ENCODE measurements around the gene NKAP. TPM values are rescaled to one million over a fixed set of nuclear protein-coding genes. Genes with fewer than 3 reads are reported as not detected.
"Not testable (repeated sequence)": the region's sequence is repeated elsewhere in the genome, so short reads cannot be mapped to it uniquely, and the experiment has no call there.

The NKAP gene
- total RNA-seq, 2 experiments from 2014 or later: 10.8 to 11.7 TPM

DNA sequence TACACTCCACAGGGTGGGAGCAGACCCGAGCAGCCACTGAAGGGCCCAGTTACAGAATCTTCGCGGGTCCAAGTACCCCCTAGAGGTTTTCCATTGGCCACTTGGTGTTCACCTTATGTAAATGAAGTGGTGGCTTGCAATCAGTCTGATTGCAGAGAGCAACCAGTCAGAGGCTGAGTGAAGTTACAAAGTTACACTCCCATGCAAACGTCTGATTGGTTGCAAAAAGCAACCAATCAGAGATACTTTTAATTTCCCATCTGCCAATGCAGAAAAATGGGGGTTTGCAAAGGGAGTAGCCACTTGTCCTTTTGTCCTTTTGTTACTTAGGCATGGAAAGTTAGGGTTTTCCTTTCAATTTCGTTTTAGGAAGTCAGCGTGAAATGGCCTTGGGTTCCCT is 27.0 kb upstream of the NKAP start:
- no peak for DNase-seq

DNA sequence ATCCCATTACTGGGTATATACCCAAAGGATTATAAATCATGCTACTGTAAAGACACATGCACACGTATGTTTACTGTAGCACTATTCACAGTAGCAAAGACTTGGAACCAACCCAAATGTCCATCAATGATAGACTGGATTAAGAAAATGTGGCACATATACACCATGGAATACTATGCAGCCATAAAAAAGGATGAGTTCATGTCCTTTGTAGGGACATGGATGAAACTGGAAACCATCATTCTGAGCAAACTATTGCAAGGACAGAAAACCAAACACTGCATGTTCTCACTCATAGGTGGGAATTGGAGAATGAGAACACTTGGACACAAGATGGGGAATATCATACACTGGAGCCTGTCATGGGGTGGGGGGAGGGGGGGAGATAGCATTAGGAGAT is 23.3 kb upstream of the NKAP start:
- H3K36me3 Mint-ChIP-seq; H3K4me3 Mint-ChIP-seq; POLR2A ChIA-PET; DNase-seq; H3K27ac Mint-ChIP-seq; intact Hi-C loops (cut with micrococcal nuclease); H3K4me1 Mint-ChIP-seq (ENCODE audit: low read depth); H3K27me3 Mint-ChIP-seq; CTCF ChIA-PET; H3K9me3 Mint-ChIP-seq: not testable (repeated sequence)

More for the DNA sequence above, 27.0 kb upstream of the NKAP start:
- Mint-ChIP-seq H3K36me3 (no peaks in the 10 kb centered on the region), H3K4me1 (ENCODE audit: low read depth) (no peaks in the 10 kb centered on the region), H3K27me3 (no peaks in the 10 kb centered on the region), H3K9me3 (no peaks in the 10 kb centered on the region), H3K27ac (no peak overlapping the region), H3K4me3 (no peak overlapping the region)
- CTCF ChIA-PET: no interaction called here
- POLR2A ChIA-PET: no interaction called here
- intact Hi-C loops (cut with micrococcal nuclease): no loop called here

DNA sequence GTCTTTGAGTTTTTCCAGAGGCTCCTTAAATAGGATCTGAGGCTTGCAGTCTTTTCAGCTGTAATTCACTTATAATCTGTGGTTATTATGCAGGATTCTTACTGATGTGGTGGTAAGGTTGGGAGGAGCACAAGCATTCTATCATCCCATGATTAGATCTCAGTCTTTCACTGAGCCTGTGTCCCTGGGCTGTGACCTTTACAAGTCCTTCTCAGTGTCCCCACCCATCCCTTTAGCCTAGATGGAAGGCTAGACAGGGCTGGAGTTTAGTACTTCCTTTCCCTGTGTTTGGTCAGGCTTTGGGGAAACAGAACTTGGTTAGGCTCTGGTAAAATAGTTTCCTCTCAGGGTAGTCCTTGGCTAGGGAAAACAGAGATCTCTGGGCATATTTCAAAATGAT is 17.1 kb upstream of the NKAP start:
- H3K27me3 Mint-ChIP-seq: peaks cover 18% of the 10 kb centered on the region
- ChIA-PET CTCF (no interaction called here), POLR2A (no interaction called here)
- no peak overlapping the region for H3K4me3 Mint-ChIP-seq
- H3K36me3 Mint-ChIP-seq: no peaks in the 10 kb centered on the region
- H3K27ac Mint-ChIP-seq: no peak overlapping the region
- H3K4me1 Mint-ChIP-seq (ENCODE audit: low read depth): peaks cover 7% of the 10 kb centered on the region
- no peaks in the 10 kb centered on the region for H3K9me3 Mint-ChIP-seq
- intact Hi-C loops (cut with micrococcal nuclease): no loop called here
- DNase-seq: no peak

DNA sequence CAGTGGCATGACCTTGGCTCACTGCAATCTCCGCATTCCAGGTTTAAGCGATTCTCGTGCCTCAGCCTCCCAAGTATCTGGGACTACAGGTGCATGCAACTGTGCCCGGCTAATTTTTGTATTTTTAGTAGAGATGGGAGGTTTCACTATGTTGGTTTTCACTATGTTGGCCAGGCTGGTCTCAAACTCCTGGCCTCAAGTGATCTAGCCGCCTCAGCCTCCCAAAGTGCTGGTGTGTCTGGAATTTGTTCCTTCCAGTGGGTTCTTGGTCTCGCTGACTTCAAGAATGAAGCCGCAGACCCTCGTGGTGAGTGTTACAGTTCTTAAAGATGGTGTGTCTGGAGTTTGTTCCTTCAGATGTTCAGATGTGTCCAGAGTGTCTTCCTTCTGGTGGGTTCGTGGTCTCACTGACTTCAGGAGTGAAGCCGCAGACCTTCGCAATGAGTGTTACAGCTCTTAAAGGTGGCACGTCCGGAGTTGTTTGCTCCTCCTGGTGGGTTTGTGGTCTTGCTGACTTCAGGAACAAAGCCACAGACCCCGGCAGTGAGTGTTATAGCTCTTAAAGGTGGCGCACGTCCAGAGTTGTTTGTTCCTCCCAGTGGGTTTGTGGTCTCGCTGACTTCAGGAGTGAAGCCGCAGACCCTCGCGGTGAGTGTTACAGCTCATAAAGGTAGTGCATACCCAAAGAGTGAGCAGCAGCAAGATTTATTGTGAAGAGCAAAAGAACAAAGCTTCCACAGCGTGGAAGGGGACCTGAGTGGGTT is 12.4 kb upstream of the NKAP start:
- H3K27me3 Mint-ChIP-seq: peaks cover 21% of the 10 kb centered on the region
- H3K4me3 Mint-ChIP-seq; intact Hi-C loops (cut with micrococcal nuclease); CTCF ChIA-PET; H3K36me3 Mint-ChIP-seq; H3K9me3 Mint-ChIP-seq; H3K27ac Mint-ChIP-seq; H3K4me1 Mint-ChIP-seq (ENCODE audit: low read depth): not testable (repeated sequence)
- POLR2A ChIA-PET: interaction anchor here (0.8 kb wide), 1 partner anchor 480 kb away, joined by 3 read pairs; no protein-coding TSS in a partner anchor
- peak; percentile 64 for DNase-seq

DNA sequence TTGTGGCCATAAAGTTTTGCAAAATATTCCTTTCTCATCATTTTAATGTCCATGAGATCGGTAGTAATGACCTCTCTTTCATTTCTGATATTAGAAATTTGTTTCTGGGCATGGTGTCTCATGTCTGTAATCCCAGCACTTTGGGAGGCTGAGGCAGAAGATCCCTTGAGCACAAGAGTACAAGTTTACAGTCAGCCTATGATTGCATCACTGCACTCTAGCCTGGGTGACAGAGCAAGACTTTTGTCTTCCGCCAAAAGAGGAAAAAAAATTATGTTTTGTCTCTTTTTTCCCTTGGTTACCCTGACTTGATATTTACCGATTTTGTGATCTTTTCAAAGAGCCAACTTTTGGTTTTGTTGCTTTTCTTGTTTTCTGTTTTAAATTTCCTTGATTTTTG is 10.8 kb upstream of the NKAP start:
- Mint-ChIP-seq H3K27ac (no peak overlapping the region), H3K36me3 (no peaks in the 10 kb centered on the region), H3K4me3 (no peak overlapping the region), H3K27me3 (peaks cover 14% of the 10 kb centered on the region), H3K9me3 (no peaks in the 10 kb centered on the region), H3K4me1 (ENCODE audit: low read depth) (peaks cover 7% of the 10 kb centered on the region)
- CTCF ChIA-PET: no interaction called here
- no peak for DNase-seq
- intact Hi-C loops (cut with micrococcal nuclease): no loop called here
- POLR2A ChIA-PET: no interaction called here

DNA sequence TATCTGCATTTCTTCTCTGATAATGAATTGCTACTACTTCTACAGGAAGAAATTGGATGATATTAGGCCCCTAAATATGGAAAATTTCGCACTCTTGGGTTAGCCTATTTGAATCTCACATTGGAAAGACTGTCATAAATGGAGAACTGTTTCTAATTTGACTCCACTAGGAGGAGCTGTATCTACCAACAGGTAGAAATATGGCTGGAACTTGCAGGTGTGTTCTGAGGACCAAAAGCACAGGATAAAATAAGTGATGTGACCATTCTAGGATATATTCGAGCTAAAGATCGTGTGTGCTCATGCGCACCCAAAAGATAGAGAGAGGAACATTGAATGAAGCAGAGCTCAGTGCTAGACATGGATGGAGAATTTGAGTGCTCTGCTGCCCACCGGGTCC is 4.8 kb upstream of the NKAP start:
- H3K9me3 Mint-ChIP-seq: no peaks in the 10 kb centered on the region
- no peaks in the 10 kb centered on the region for H3K36me3 Mint-ChIP-seq
- CTCF ChIA-PET: interaction anchor here (1.1 kb wide), 2 partner anchors 32 to 61 kb away, joined by 3 to 6 read pairs; no protein-coding TSS in a partner anchor
- POLR2A ChIA-PET: no interaction called here
- no peak overlapping the region for H3K27ac Mint-ChIP-seq
- no peak for DNase-seq
- intact Hi-C loops (cut with micrococcal nuclease): no loop called here
- H3K27me3 Mint-ChIP-seq: peaks cover 1% of the 10 kb centered on the region
- H3K4me1 Mint-ChIP-seq (ENCODE audit: low read depth): peaks cover 5% of the 10 kb centered on the region
- no peak overlapping the region for H3K4me3 Mint-ChIP-seq

DNA sequence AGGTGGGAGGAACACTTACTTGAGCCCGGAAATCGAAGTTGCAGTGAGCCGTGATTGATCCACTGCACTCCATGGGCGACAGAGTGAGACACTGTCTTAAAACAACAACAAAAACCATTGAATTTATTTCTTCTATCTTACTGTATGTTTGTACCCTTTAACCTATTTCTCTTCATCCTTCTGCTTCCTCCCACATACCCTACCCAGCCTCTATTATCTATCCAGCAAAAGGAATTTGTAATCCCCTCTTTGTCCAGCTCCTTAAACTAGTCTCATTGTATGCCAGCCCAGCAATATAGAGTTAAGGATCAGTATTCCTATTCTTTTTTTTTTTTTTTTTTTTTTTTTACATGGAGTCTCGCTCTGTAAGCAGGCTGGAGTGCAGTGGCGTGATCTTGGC is 1.9 kb upstream of the NKAP start:
- Mint-ChIP-seq H3K36me3 (peaks cover 6% of the 10 kb centered on the region), H3K4me1 (ENCODE audit: low read depth) (peaks cover 15% of the 10 kb centered on the region), H3K27ac (no peak overlapping the region), H3K27me3 (peaks cover 1% of the 10 kb centered on the region), H3K9me3 (no peaks in the 10 kb centered on the region), H3K4me3 (no peak overlapping the region)
- ChIA-PET CTCF (no interaction called here), POLR2A (no interaction called here)
- intact Hi-C loops (cut with micrococcal nuclease): no loop called here
- no peak for DNase-seq

DNA sequence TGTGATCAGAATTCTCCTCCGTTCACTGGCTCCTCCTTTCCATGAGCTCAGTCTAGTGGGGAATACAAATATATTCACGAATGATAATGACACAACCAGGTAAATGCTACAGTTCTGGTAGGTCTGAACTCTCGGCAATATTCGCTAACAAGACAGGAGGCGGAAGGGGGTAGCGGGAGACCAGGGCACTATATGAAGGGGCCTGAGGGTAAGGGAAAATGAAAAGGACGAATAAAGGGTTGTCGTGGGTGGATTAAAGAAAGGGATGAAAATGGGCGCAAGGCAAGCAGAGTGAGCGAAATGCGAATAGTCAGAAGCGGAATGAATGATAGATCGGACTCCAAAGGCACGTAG is 743 bp downstream of the NKAP start:
- intact Hi-C loops (cut with micrococcal nuclease): loop anchor here (1.0 to 2.0 kb wide), 4 partner anchors 72 to 474 kb away; partner anchors contain the start of genes NDUFA1, RNF113A and SLC25A5
- peak overlapping the region; percentile 93 for H3K27ac Mint-ChIP-seq
- H3K9me3 Mint-ChIP-seq: no peaks in the 10 kb centered on the region
- ChIA-PET CTCF (interaction anchor here (1.4 kb wide), 1 partner anchor 151 kb away, joined by 3 read pairs; the partner anchor contains the start of gene RPL39), POLR2A (interaction anchor here (1.3 kb wide), 1 partner anchor 151 kb away, joined by 6 read pairs; the partner anchor contains the start of gene RPL39)
- DNase-seq: no peak
- no peaks in the 10 kb centered on the region for H3K27me3 Mint-ChIP-seq
- H3K4me3 Mint-ChIP-seq: peak overlapping the region; percentile 89
- H3K4me1 Mint-ChIP-seq (ENCODE audit: low read depth): peaks cover 15% of the 10 kb centered on the region
- H3K36me3 Mint-ChIP-seq: peaks cover 8% of the 10 kb centered on the region

DNA sequence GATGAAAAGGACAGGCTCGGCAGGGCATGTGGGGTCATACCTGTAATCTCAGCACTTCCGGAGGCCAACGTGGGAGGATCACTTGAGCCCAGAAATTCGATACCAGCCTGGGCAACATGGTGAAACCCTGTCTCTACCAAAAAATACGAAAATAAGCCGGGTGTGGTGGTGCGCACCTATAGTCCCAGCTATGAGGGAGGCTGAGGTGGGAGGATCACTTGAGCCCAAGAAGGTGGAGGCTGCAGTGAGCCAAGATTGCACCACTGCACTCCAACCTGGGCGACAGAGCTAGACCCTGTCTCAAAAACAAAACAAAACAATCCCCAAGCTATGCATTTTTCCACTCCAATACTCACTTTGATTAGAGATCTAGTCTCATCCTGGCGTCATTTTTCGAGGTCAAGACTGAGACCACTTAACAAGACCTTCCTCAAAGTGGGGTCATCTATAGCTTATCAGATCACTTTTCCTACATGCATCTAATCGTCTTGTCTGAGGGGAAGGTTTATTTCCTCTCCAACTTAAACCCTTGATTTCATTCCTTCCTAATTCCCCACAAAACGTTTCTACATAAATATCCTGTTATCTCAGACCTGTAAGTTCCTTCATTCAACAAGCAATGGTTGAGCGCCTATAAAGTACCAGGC is 1.3 kb downstream of the NKAP start:
- ChIA-PET POLR2A (interaction anchor here (1.3 kb wide), 1 partner anchor 151 kb away, joined by 6 read pairs; the partner anchor contains the start of gene RPL39), CTCF (interaction anchor here (1.4 kb wide), 1 partner anchor 151 kb away, joined by 3 read pairs; the partner anchor contains the start of gene RPL39)
- Mint-ChIP-seq H3K9me3 (no peaks in the 10 kb centered on the region), H3K36me3 (peaks cover 8% of the 10 kb centered on the region), H3K27ac (peak overlapping the region; percentile 93), H3K27me3 (no peaks in the 10 kb centered on the region), H3K4me1 (ENCODE audit: low read depth) (peaks cover 15% of the 10 kb centered on the region), H3K4me3 (peak overlapping the region; percentile 89)
- intact Hi-C loops (cut with micrococcal nuclease): loop anchor here (2.0 kb wide), 2 partner anchors 149 to 473 kb away; partner anchors contain the start of gene SLC25A5
- DNase-seq: no peak

DNA sequence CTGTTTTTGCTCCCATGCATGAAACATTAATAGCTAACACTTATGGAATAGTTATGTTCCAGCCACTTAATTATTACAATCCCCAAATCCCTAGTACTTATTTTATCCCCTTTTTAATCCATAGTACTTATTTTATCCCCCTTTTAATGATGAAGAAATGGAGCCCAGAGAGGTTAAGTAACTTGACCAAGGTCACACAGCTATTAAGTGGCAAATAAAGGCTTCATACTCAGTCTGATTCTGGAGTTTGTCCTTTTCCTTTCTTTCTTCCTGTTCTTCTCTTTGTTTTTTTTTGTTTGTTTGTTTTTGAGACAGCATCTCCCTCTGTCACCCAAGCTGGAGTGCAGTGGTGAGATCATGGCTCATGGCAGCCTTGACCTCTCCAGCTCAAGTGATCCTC is 2.2 kb downstream of the NKAP start:
- intact Hi-C loops (cut with micrococcal nuclease): no loop called here
- ChIA-PET CTCF (no interaction called here), POLR2A (no interaction called here)
- DNase-seq: no peak
- peaks cover 15% of the 10 kb centered on the region for H3K4me1 Mint-ChIP-seq (ENCODE audit: low read depth)
- H3K36me3 Mint-ChIP-seq: peaks cover 8% of the 10 kb centered on the region
- H3K27me3 Mint-ChIP-seq: no peaks in the 10 kb centered on the region
- peak overlapping the region; percentile 89 for H3K4me3 Mint-ChIP-seq
- H3K27ac Mint-ChIP-seq: no peak overlapping the region
- no peaks in the 10 kb centered on the region for H3K9me3 Mint-ChIP-seq

DNA sequence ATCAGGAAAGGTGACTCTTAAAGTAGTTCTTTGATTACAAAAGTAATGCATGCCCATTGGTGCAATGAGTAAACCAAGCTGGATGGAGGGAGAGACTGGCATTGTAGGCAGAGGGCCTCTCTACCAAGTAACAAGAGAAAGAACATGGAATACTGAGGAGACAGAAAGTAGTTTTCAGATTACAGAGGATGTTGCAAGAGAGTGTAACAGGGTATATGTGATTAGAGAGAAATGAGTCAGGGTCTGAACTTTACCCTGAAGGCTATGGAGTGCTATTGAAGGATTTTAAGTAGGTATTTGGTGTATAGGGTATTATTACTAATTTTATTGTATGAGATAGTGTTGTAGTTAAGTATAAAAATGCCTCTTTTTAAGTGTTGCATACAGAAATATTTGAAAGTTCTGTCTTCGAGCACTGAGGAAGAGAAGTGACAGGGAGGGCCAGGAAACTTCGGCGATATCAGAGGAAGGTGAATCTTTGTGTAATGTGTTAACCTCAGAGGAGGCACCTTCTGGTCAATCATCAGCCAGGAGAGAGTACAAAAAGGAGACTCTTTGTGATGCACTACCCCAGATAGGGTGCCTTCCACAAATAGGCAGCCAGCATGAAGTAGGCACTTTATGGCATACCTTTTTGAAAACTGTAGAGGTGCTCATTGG is 8.2 kb downstream of the NKAP start:
- H3K27me3 Mint-ChIP-seq: no peaks in the 10 kb centered on the region
- CTCF ChIA-PET: no interaction called here
- no peak overlapping the region for H3K27ac Mint-ChIP-seq

DNA sequence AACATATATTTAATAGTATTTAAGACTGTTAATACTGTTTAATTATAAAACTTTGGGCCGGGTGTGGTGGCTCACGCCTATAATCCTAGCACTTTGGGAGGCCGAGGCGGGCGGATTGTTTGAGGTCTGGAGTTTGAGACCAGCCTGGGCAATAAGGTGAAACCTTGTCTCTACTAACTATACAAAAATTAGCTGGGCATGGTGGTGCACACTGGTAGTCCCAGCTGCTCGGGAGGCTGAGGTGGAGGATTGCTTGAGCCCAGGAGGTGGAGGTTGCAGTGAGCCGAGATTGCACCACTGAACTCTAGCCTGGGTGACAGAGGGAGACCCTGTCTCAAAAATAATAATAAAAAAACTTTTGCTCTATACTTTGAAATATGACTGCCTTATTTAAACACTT is 21.2 kb downstream of the NKAP start:
- POLR2A ChIA-PET; H3K4me1 Mint-ChIP-seq (ENCODE audit: low read depth); DNase-seq; intact Hi-C loops (cut with micrococcal nuclease); H3K36me3 Mint-ChIP-seq; H3K27me3 Mint-ChIP-seq; H3K4me3 Mint-ChIP-seq; H3K9me3 Mint-ChIP-seq; CTCF ChIA-PET; H3K27ac Mint-ChIP-seq: not testable (repeated sequence)

More for the DNA sequence above, 8.2 kb downstream of the NKAP start:
- Mint-ChIP-seq H3K9me3 (no peaks in the 10 kb centered on the region), H3K4me3 (no peak overlapping the region), H3K4me1 (ENCODE audit: low read depth) (no peaks in the 10 kb centered on the region), H3K36me3 (peaks cover 7% of the 10 kb centered on the region)
- intact Hi-C loops (cut with micrococcal nuclease): no loop called here
- POLR2A ChIA-PET: no interaction called here
- DNase-seq: no peak

All from activated CD4-positive, alpha-beta memory T cell treated with anti-CD3 and anti-CD28 coated beads for 36 hours (primary cell).